Endothelial cell of umbilical vein (primary cell): ENCODE measurements around the gene C3orf20. TPM values are rescaled to one million over a fixed set of nuclear protein-coding genes. Genes with fewer than 3 reads are reported as not detected.

ENCODE experiments used
- BruUV-seq: library from RNA; stranded (reverse); fragments of 400-500 nt; replicated peaks from 2 replicates; lab custom pipeline; 2021; lab: Mats Ljungman, UMichigan
- CTCF ChIA-PET: fragments of 300-600, 350-600 bp; sonication (Branson Sonifier 250); formaldehyde crosslinking; loops from one replicate; lab custom pipeline; 2021; ENCODE audit warnings: antibody characterized with exemption, inconsistent platforms; lab: Charles Lee
- POLR2A ChIA-PET: fragments of 300-600, 350-600 bp; sonication (Branson Sonifier 250); formaldehyde crosslinking; loops from one replicate; lab custom pipeline; 2021; ENCODE audit warnings: antibody characterized with exemption, inconsistent platforms; lab: Charles Lee
- DNase-seq: peaks from one replicate; pipeline ENCODE4 v3.0.0-alpha.2; 2011; ENCODE audit warnings: low read depth, low spot score
- FAIRE-seq: peaks from 2 replicates; lab custom pipeline; 2011; peaks lifted over from hg19 to GRCh38; lab: Jason Lieb, UNC
- H2AFZ ChIP-seq: 2 replicates; pipeline ENCODE4 v1.6.0; 2012; ENCODE audit warnings: low read depth, low read length, control low read depth, inconsistent platforms
- H3K27ac ChIP-seq: 2 replicates; pipeline ENCODE4 v1.5.1; 2011; ENCODE audit warnings: low read depth, mild to moderate bottlenecking, control low read depth, low read length, moderate library complexity; ENCODE audit not compliant: insufficient read depth
- H3K27me3 ChIP-seq, 2 experiments: 2 replicates each; pipeline versions ENCODE4 v1.6.0 to v1.6.1; 2011; ENCODE audit warnings: low read length in 2 of 2, mixed read lengths in 1 of 2; ENCODE audit not compliant: control insufficient read depth in 2 of 2, insufficient read depth in 2 of 2
- H3K36me3 ChIP-seq, 2 experiments: 2 replicates in 1 of 2; 3 replicates in 1 of 2; pipeline ENCODE4 v1.5.1; 2011; ENCODE audit warnings: low read length in 2 of 2, mild to moderate bottlenecking in 1 of 2, moderate library complexity in 1 of 2; ENCODE audit not compliant: control insufficient read depth in 2 of 2, insufficient read depth in 2 of 2; ENCODE audit errors: extremely low read depth in 1 of 2
- H3K4me1 ChIP-seq: 3 replicates; pipeline ENCODE4 v1.5.1; 2011; ENCODE audit warnings: mild to moderate bottlenecking, low read length; ENCODE audit not compliant: control insufficient read depth, insufficient read depth; ENCODE audit errors: extremely low read depth
- H3K4me2 ChIP-seq: 2 replicates; pipeline ENCODE4 v1.6.1; 2011; ENCODE audit warnings: low read length, control low read depth, mixed read lengths; ENCODE audit not compliant: insufficient read depth
- H3K4me3 ChIP-seq, 3 experiments: fragments of 200-600 bp in 1 of 3; sonication (generic), shearing (Covaris generic) in 1 of 3; replicated peaks in 1 of 3; 2 replicates each; pipeline ENCODE4 v1.5.1; 2011 to 2016; ENCODE audit warnings: control low read depth in 3 of 3, low read length in 3 of 3, mild to moderate bottlenecking in 2 of 3, inconsistent platforms in 1 of 3, low read depth in 1 of 3, moderate library complexity in 1 of 3; ENCODE audit not compliant: insufficient read depth in 1 of 3
- H3K79me2 ChIP-seq: 2 replicates; pipeline ENCODE4 v1.6.0; 2012; ENCODE audit warnings: low read length, inconsistent platforms; ENCODE audit not compliant: control insufficient read depth, insufficient read depth
- H3K9ac ChIP-seq: replicated peaks from 2 replicates; pipeline ENCODE3; 2011; ENCODE audit warnings: low read length, control low read depth; ENCODE audit not compliant: insufficient read depth; ENCODE audit errors: extremely low read depth
- H3K9me1 ChIP-seq: replicated peaks from 3 replicates; pipeline ENCODE4 v1.6.0; 2011; ENCODE audit warnings: mild to moderate bottlenecking, low read length; ENCODE audit not compliant: control insufficient read depth, insufficient read depth; ENCODE audit errors: extremely low read depth
- H3K9me3 ChIP-seq: replicated peaks from 2 replicates; pipeline ENCODE4 v1.5.1; 2012; ENCODE audit warnings: low read length, inconsistent platforms; ENCODE audit not compliant: control insufficient read depth, insufficient read depth
- H4K20me1 ChIP-seq: replicated peaks from 2 replicates; pipeline ENCODE3; 2011; ENCODE audit warnings: mild to moderate bottlenecking, low read length; ENCODE audit not compliant: control insufficient read depth, insufficient read depth; ENCODE audit errors: extremely low read depth
- EZH2 ChIP-seq: IDR thresholded peaks from 2 replicates; pipeline ENCODE4 v1.6.1; 2012; ENCODE audit warnings: borderline replicate concordance, low read depth, mild to moderate bottlenecking, moderate library complexity, low read length, inconsistent platforms; ENCODE audit not compliant: severe bottlenecking
- MYC ChIP-seq: IDR thresholded peaks from one replicate; pipeline ENCODE4 v1.6.1; 2011; ENCODE audit warnings: mild to moderate bottlenecking, low read depth, low read length
- dilution Hi-C: fragments of 300-500 bp; cut with MboI; formaldehyde crosslinking; loops from one replicate; pipeline ENCODE4 v1.15.0; 2019; ENCODE audit warnings: low sequenced_read_pairs; ENCODE audit not compliant: extremely low pct_ligation_motif_present
- intact Hi-C: fragments of 100-400 bp; cut with micrococcal nuclease; formaldehyde crosslinking; loops from one replicate; pipeline ENCODE4 v1.10.0; 2022
- polyA plus RNA-seq, 4 experiments: library from polyadenylated mRNA; depleted of rRNA in 3 of 4; stranded (reverse) in 3 of 4; unstranded in 1 of 4; fragments of >200 nt; gene quantifications; 2 replicates each; pipeline versions ENCODE4 v1.2.1 to v1.2.3, GENCODE V29; 2011 to 2012; ENCODE audit warnings: missing spikeins in 1 of 4
- total RNA-seq: library from RNA; stranded (reverse); gene quantifications from 2 replicates; pipeline ENCODE4 v1.2.3, GENCODE V29; 2021
- TF ChIP-seq, protein P1 (sequence below): IDR thresholded peaks from 2 replicates; pipeline ENCODE4 v1.6.1; 2011; ENCODE audit not compliant: insufficient read depth, insufficient read length
- TF ChIP-seq, protein P2 (sequence below), 2 donors: IDR thresholded peaks; 1 replicate in 1 of 2; 2 replicates in 1 of 2; pipeline ENCODE4 v1.5.1; 2011; ENCODE audit warnings: low read length in 2 of 2, mild to moderate bottlenecking in 2 of 2, moderate library complexity in 2 of 2, control low read depth in 1 of 2, inconsistent platforms in 1 of 2, low read depth in 1 of 2; ENCODE audit not compliant: insufficient read depth in 1 of 2; ENCODE audit errors: extremely low read depth in 1 of 2

The C3orf20 gene
- total and polyA plus RNA-seq, 2 donors (not counting 3 experiments of a cell fraction or from before 2014, with no cell fraction given) = not detected

DNA sequence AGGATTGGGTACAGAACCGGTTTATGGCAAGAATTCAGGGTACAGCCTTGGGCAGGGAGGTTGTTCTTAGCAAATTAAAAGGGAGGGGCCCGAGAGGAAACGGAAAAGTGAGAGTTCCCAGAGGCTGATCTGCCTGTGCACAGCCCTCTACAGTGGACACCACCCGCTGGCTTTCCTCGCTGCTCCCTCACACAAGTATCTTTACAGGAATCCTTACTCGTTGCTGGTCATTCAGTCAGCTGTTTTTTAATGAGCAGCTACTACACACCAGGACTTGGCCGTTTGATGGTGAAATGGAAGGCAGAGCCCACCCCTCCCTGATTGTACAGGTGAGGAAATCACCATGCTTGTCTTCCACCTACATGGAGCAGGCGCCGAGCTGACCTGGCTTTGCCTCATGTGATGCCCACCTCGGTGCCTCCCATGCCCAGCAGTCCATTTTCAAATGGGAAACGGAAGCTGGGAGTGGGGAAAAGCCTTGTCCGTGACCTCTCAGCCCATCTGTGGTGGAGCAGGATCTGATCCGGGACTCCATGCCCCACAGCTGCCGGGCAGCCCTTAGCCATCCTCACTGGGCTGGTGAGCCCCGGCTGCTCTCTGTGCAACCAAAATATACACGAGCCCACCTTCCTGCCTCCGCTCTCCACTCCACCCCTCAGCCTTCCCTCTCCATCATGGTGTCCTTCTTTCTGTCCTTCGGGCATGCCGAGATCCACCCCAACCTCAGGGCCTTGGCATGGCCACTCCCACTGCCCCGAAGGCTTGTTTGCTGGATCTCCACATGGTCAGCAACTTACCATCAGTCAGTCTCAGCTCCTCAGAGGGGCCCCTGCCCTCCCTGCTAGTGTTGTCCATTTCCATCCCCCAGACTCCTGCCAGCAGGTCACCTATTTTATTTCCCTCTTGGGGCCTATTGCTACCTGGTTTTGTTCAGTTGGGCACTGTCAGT, 110.5 kb downstream of the C3orf20 start:
- intact Hi-C loops = loop anchor here (10.0 kb wide), 1 partner anchor 281 kb away; no protein-coding TSS in a partner anchor
- Histone ChIP-seq H3K79me2 (no peaks in the 10 kb centered on the region), H3K4me2 (no peak overlapping the region), H3K27ac (no peak overlapping the region), H2AFZ (no peak overlapping the region), H4K20me1 (no peaks in the 10 kb centered on the region), H3K9me1 (no peaks in the 10 kb centered on the region), H3K27me3 (peaks cover 4 to 15% of the 10 kb centered on the region in 2 experiments), H3K36me3 (no peaks in the 10 kb centered on the region), H3K4me1 (no peaks in the 10 kb centered on the region), H3K4me3 (no peak overlapping the region), H3K9me3 (no peaks in the 10 kb centered on the region), H3K9ac (no peak overlapping the region)
- BruUV-seq = no TSS peak
- TF ChIP-seq, protein P1, sequence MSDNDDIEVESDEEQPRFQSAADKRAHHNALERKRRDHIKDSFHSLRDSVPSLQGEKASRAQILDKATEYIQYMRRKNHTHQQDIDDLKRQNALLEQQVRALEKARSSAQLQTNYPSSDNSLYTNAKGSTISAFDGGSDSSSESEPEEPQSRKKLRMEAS = no peak
- TF ChIP-seq MYC (no peak), EZH2 (no peak)
- TF ChIP-seq, protein P2, sequence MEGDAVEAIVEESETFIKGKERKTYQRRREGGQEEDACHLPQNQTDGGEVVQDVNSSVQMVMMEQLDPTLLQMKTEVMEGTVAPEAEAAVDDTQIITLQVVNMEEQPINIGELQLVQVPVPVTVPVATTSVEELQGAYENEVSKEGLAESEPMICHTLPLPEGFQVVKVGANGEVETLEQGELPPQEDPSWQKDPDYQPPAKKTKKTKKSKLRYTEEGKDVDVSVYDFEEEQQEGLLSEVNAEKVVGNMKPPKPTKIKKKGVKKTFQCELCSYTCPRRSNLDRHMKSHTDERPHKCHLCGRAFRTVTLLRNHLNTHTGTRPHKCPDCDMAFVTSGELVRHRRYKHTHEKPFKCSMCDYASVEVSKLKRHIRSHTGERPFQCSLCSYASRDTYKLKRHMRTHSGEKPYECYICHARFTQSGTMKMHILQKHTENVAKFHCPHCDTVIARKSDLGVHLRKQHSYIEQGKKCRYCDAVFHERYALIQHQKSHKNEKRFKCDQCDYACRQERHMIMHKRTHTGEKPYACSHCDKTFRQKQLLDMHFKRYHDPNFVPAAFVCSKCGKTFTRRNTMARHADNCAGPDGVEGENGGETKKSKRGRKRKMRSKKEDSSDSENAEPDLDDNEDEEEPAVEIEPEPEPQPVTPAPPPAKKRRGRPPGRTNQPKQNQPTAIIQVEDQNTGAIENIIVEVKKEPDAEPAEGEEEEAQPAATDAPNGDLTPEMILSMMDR (IDR thresholded peaks at IDR 0.05; ENCODE audit: extremely low read depth in 1 of 2, insufficient read depth in 1 of 2, low read depth in 1 of 2, low read length in 2 of 2) = no peak
- FAIRE-seq = no peak
- CTCF ChIA-PET = no interaction called here
- dilution Hi-C loops = loop anchor here (10.0 kb wide), 1 partner anchor 59 kb away; no protein-coding TSS in a partner anchor
- DNase-seq = no peak
- POLR2A ChIA-PET = no interaction called here
